ENCODE measurements around the gene BPIFB6.

- TF ChIP-seq CTCF (IDR thresholded peaks at IDR 0.05; ENCODE audit: low read depth, low read length, missing input control): no peak
- no peak for TF ChIP-seq REST (IDR thresholded peaks at IDR 0.05)
- no peak for TF ChIP-seq EGR1 (IDR thresholded peaks at IDR 0.05; ENCODE audit: low read depth in 2 of 2)
- TF ChIP-seq ATF3 (IDR thresholded peaks at IDR 0.05): no peak
- TF ChIP-seq SP1 (IDR thresholded peaks at IDR 0.05): no peak
- no peak for TF ChIP-seq MAX (IDR thresholded peaks at IDR 0.05)
- TF ChIP-seq ZBTB33 (IDR thresholded peaks at IDR 0.05): no peak
- no peak for TF ChIP-seq TAF1 (conservative IDR thresholded peaks at IDR 0.05)
- TF ChIP-seq JUND (IDR thresholded peaks at IDR 0.05): no peak
- no peak for TF ChIP-seq HNF4A (conservative IDR thresholded peaks at IDR 0.05)
- TF ChIP-seq GABPA (IDR thresholded peaks at IDR 0.05 in 1 of 2, conservative IDR thresholded peaks at IDR 0.05 in 1 of 2): no peak
- no peak for TF ChIP-seq RAD21 (IDR thresholded peaks at IDR 0.05)
These were observed 38.9 kb downstream of the BPIFB6 start for GRCh38 chr20:33070111-33071053.
